Gastroesophageal sphincter (tissue), 3 donors: ENCODE results near the gene ARFGEF3.

ENCODE experiments used
- CTCF ChIP-seq, 4 experiments: fragments of 200-600 bp in 2 of 4; fragments of 450-650 bp in 2 of 4; sonication (generic) in 1 of 4; IDR thresholded peaks; one replicate each; pipeline ENCODE4 v1.5.1; 2017 to 2019; ENCODE audit warnings: antibody characterized with exemption in 4 of 4, mild to moderate bottlenecking in 2 of 4, moderate library complexity in 2 of 4
- POLR2A ChIP-seq, 2 donors: fragments of 450-650 bp; IDR thresholded peaks; one replicate each; pipeline ENCODE4 v1.6.1; 2017; ENCODE audit warnings: antibody characterized with exemption in 2 of 2, mild to moderate bottlenecking in 2 of 2, moderate library complexity in 1 of 2

- TF ChIP-seq CTCF (IDR thresholded peaks at IDR 0.05) (no peak), POLR2A (IDR thresholded peaks at IDR 0.05) (no peak)
These were observed 87.1 kb downstream of the ARFGEF3 start for GRCh38 chr6:138248878-138249277.
